GM15510 (cell line): ENCODE results near the gene ARFRP1.

Experiments
- POLR2A ChIP-seq: IDR thresholded peaks from 3 replicates; pipeline ENCODE4 v1.6.1; 2011; ENCODE audit warnings: borderline replicate concordance; ENCODE audit not compliant: insufficient read length; ENCODE audit errors: extremely low read depth

Gene ARFRP1

DNA sequence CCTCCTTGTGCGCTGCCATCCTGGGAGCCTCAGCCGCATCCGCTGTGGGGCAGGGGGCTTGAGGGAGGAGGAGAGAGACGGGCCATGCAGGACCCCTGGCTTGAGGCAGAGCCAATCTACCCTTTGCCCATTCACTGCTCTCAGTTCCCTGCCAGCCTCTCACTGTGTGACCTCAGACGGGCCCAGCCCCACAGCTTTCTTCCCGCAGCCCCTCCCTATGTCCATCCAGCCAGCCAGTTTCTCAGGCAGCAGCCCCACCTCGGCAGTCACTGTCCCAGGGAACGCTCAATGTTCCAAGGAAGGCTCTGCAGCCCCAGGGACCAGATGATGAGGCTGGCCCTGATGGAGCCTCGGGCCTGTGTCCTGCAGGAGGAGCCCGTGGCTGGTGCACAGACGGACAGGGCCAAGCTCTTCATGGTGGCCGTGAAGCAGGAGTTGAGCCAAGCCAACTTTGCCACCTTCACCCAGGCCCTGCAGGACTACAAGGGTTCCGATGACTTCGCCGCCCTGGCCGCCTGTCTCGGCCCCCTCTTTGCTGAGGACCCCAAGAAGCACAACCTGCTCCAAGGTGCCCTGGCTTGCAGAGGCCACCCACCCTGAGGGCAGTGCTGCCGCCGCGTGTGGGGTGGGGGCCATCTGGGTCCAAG is 15.2 kb downstream of the ARFRP1 start:
- no peak for TF ChIP-seq POLR2A

DNA sequence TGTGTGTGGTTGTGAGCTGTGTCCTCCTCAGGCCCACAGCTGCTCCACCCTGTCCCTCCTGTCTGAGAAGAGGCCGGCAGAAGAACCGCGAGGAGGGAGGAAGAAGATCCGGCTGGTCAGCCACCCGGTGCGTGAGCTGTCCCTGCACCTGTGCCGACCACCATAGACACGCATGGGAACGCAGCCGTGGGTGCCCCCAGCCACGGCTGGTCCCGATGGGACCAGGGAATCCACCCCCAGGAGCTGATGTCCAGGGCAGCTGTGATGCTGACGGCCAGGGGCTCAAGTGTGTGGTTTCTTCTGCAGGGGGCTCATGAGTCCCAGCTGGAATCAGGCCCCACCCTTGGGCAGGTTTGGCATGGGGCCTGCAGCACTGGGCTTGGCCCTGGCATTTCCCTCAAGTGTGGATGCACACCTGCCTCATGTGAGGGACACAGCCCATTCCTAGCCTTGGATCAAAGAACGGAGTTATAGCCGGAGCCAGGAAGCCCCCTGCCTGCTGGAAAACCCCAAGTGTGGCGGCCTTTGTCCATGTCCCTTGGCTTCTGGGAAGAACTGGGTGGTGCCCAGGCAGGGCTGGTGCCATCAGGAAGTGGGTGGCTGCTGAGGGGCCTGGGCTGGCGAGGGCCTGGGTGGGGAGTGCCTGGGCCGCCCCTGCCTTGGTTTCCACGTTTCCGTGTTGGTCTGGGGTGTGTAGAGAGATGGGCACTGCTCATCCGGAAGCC is 15.9 kb downstream of the ARFRP1 start:
- no peak for TF ChIP-seq POLR2A

DNA sequence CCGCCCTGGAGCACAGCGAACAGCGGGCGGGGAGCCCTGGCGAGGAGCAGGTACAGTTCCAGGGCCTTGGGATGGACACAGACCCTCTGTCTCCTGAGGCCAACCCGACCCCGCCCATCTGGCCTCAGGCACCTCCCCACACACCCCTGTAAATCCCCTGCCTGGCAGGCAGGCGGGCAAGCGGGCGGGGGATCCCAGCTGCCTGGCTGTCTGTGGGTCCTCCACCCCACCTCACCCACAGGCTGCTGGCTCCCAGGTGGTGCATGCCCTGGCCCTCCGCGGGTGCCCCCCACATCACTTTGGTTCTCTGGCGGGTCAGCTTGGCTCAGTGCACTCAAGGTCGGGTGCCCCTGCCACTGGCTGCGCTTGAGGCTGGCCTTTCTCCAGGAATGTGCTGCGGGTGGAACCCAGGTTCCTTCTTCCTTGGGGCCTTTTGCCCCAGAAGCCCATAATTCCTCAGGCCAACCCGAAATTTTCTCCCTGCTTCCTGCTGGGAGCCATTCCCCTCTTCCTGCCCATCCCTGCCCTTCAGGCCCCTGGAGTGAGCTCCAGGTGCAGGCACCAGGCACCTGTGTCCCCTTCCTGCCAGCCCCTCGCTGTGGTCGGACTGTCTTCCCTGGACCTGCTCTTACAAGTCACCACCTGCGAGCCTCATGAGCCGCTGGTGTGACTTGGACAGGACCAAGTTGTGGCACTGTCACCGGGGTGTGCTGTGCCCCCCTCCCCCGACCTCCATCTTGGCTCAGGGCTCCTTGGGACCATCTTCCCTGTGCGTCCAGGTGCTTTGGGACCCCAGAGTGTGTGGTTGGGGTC is 16.7 kb downstream of the ARFRP1 start:
- peak; percentile 12 for TF ChIP-seq POLR2A

GRCh38 chr20:63690003-63690897 is 17.5 kb downstream of the ARFRP1 start:
- TF ChIP-seq POLR2A: no peak

GRCh38 chr20:63689046-63690002 is 18.5 kb downstream of the ARFRP1 start:
- no peak for TF ChIP-seq POLR2A

DNA sequence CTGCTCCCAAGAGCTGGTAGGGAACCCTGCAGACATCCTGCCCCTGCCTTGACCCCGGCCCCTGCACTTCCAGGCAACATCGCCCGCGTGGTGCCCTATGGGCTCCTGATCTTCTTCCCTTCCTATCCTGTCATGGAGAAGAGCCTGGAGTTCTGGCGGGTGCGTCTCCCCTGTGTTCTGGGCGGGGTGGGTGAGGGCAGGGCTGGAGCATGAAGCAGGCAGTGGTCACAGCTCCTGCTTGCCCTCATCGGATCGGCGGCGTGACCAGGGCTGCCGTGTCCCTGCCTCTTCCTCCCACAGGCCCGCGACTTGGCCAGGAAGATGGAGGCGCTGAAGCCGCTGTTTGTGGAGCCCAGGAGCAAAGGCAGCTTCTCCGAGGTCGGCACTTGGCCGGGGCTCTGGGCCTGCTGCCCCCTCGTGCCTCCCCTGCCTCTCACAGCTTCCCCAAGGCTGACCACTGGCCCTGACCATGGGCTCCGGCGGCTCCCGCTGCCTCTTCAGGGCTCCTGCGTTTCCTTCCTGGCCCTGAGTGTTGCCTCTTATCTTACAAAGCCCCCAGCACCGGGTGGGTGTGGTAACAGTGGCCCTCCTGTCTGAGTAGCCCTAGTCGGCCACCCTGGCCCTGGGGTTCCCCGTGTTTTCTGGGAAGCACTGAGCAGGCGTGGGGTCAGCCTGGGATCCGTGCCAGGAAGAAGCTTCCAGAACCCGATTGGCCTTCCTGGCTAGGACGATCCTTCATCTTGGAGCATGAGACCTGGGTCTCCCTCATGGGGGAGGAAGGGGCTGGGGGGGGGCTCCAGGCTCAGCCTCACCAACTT is 19.3 kb downstream of the ARFRP1 start:
- TF ChIP-seq POLR2A: no peak

- no peak for TF ChIP-seq POLR2A
Observed at GRCh38 chr20:63687419-63688178, 20.2 kb downstream of the ARFRP1 start.

GRCh38 chr20:63686492-63687321 is 21.1 kb downstream of the ARFRP1 start:
- no peak for TF ChIP-seq POLR2A

DNA sequence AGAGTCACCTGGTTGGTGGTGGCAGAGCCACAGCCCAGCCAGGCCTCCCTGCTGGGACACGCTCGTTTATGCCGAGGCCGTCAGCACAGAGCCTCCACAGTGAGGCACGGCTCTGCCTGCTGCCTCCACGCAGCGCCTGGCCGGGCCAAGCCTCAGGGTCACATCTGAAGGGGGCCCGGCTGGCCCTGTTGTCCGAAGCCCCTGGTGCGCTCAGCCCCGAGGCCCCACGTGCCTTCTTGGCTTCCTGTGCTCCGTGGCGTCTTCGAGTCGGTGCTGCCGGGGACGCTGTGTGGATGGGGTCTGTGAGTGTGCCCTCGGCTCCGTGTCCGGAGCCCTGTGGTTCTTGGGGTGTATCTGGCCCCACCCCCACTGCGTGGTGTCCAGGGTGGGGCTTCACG is 21.7 kb downstream of the ARFRP1 start:
- no peak for TF ChIP-seq POLR2A

GRCh38 chr20:63685269-63686026 is 22.3 kb downstream of the ARFRP1 start:
- TF ChIP-seq POLR2A: no peak
